Body of pancreas (tissue), 4 donors: Measurements from ENCODE around the gene KIRREL2. TPM values are rescaled to one million over a fixed set of nuclear protein-coding genes. Genes with fewer than 3 reads are reported as not detected.
A peak's percentile ranks its signal among the peaks of the same experiment; 100 is the strongest.

Source experiments
- ATAC-seq: fragments of 150-250 bp; one replicate; pipeline ENCODE4 v1.9.1; 2016
- DNase-seq, 4 donors: peaks; one replicate each; pipeline ENCODE4 v3.0.0-alpha.2; 2019
- H3K27ac ChIP-seq, 4 donors: fragments of 200-600 bp; sonication (generic); 1 replicate in 3 of 4; 2 replicates in 1 of 4; pipeline versions ENCODE4 v1.5.1 to v1.6.1; 2016 to 2019; ENCODE audit warnings: mild to moderate bottlenecking in 1 of 4, mixed read lengths in 1 of 4, moderate library complexity in 1 of 4
- H3K27me3 ChIP-seq, 2 donors: fragments of 200-600 bp; sonication (generic); one replicate each; pipeline ENCODE4 v1.6.0; 2016; ENCODE audit warnings: mild to moderate bottlenecking in 1 of 2
- H3K36me3 ChIP-seq, 2 donors: fragments of 200-600 bp; sonication (generic); replicated peaks in 1 of 2; 2 replicates each; pipeline ENCODE4 v1.5.1; 2016; ENCODE audit warnings: low read depth in 2 of 2; ENCODE audit not compliant: insufficient read depth in 1 of 2
- H3K4me1 ChIP-seq: fragments of 200-600 bp; sonication (generic); one replicate; pipeline ENCODE4 v1.6.0; 2016
- H3K4me3 ChIP-seq, 2 donors: fragments of 200-600 bp; sonication (generic); 1 replicate in 1 of 2; 2 replicates in 1 of 2; pipeline ENCODE4 v1.5.1; 2016 to 2019
- H3K9me3 ChIP-seq, 3 donors: fragments of 200-600 bp; sonication (generic); 1 replicate in 2 of 3; 2 replicates in 1 of 3; pipeline ENCODE4 v1.5.1; 2016
- CTCF ChIP-seq, 7 experiments: fragments of 450-650 bp in 4 of 7; fragments of 200-600 bp in 3 of 7; sonication (generic) in 3 of 7; IDR thresholded peaks; one replicate each; pipeline ENCODE4 v1.5.1; 2016 to 2019; ENCODE audit warnings: antibody characterized with exemption in 7 of 7
- POLR2A ChIP-seq, 3 donors: fragments of 450-650 bp; IDR thresholded peaks; one replicate each; pipeline ENCODE4 v1.6.1; 2016; ENCODE audit warnings: antibody characterized with exemption in 3 of 3, mild to moderate bottlenecking in 2 of 3
- WGBS, 2 donors: methylation state at CpG; one replicate each; pipeline ENCODE4 v1.1.5; 2017; 5-methylcytosine and 5-hydroxymethylcytosine counted together
- intact Hi-C: fragments of 100-400 bp; cut with DNase I; formaldehyde crosslinking; loops from one replicate; pipeline ENCODE4 v1.15.1; 2023
- small RNA-seq: library from RNA; depleted of rRNA; stranded (forward); fragments of <200 nt; gene quantifications from one replicate; pipeline ENCODE3, GENCODE V24; 2016
- total RNA-seq, 2 donors: library from RNA; depleted of rRNA; stranded (reverse); fragments of >200 nt; gene quantifications; one replicate each; pipeline ENCODE4 v1.1.0, GENCODE V29; 2016

KIRREL2 gene
- total RNA-seq, 2 donors from 2014 or later: 42.5 to 75.5 TPM

- no peaks in the 10 kb centered on the region for H3K36me3 ChIP-seq
- H3K27ac ChIP-seq: no peak overlapping the region
- H3K9me3 ChIP-seq: no peaks in the 10 kb centered on the region
- intact Hi-C loops: no loop called here
- no peak overlapping the region for H3K4me3 ChIP-seq
- ATAC-seq (peak; percentile 70), DNase-seq (peak; percentile 81 to 91 (median 84))
- no peaks in the 10 kb centered on the region for H3K27me3 ChIP-seq
- TF ChIP-seq POLR2A (IDR thresholded peaks at IDR 0.05): no peak
- peaks cover 14% of the 10 kb centered on the region for H3K4me1 ChIP-seq
- 50 to 51% methylated on average over 5 of the region's 5 CpGs for WGBS, 2 donors
Measured at GRCh38 chr19:35911790-35912189, 55.1 kb downstream of the KIRREL2 start.

- no peak for TF ChIP-seq POLR2A (IDR thresholded peaks at IDR 0.05)
- TF ChIP-seq CTCF (IDR thresholded peaks at IDR 0.05): no peak
- Histone ChIP-seq H3K4me1 (peaks cover 11% of the 10 kb centered on the region), H3K27me3 (no peaks in the 10 kb centered on the region), H3K4me3 (no peak overlapping the region), H3K27ac (peak overlapping the region in 1 of 4 donors; percentile 0), H3K9me3 (no peaks in the 10 kb centered on the region), H3K36me3 (no peaks in the 10 kb centered on the region)
- 59 to 68% methylated on average over 7 of the region's 7 CpGs for WGBS, 2 donors
- no peak for ATAC-seq
- DNase-seq: no peak
- intact Hi-C loops: no loop called here
Measured at GRCh38 chr19:35913589-35913988, 56.9 kb downstream of the KIRREL2 start.

- no peaks in the 10 kb centered on the region for H3K36me3 ChIP-seq
- H3K9me3 ChIP-seq: no peaks in the 10 kb centered on the region
- no peak overlapping the region for H3K4me3 ChIP-seq
- TF ChIP-seq POLR2A (IDR thresholded peaks at IDR 0.05): no peak
- TF ChIP-seq CTCF (IDR thresholded peaks at IDR 0.05): no peak
- DNase-seq (no peak), ATAC-seq (no peak)
- intact Hi-C loops: no loop called here
- WGBS, 2 donors: 34 to 52% methylated on average over 3 of the region's 3 CpGs
- peaks cover 11% of the 10 kb centered on the region for H3K4me1 ChIP-seq
- no peaks in the 10 kb centered on the region for H3K27me3 ChIP-seq
- no peak overlapping the region for H3K27ac ChIP-seq
Measured at GRCh38 chr19:35915443-35915842, 58.7 kb downstream of the KIRREL2 start.

Small RNAs within 50 kb of the gene (small RNA-seq; reads per million reads assigned to genes)
- not detected for gene RN7SL402P

Other genes starting within 250 kb of the KIRREL2 start
- 10 to 100 TPM in 1 of 2 donors, 1 to 10 TPM in 1; 9.6 to 14.5 TPM for gene HAUS5, start 244.2 kb upstream of the KIRREL2 start, total RNA-seq
- gene RBM42, start 227.9 kb upstream of the KIRREL2 start, total RNA-seq: 10 to 100 TPM; 26.7 to 65.3 TPM
- gene ETV2, start 215.2 kb upstream of the KIRREL2 start, total RNA-seq: not detected
- gene COX6B1, start 208.6 kb upstream of the KIRREL2 start, total RNA-seq: 100 to 1,000 TPM; 134 to 151 TPM
- gene UPK1A, start 190.4 kb upstream of the KIRREL2 start, total RNA-seq: not detected
- not detected for gene ZBTB32, start 152.4 kb upstream of the KIRREL2 start, total RNA-seq
- gene KMT2B, start 138.9 kb upstream of the KIRREL2 start, total RNA-seq: 10 to 100 TPM; 18.7 to 31.6 TPM
- 10 to 100 TPM in 1 of 2 donors, 1 to 10 TPM in 1; 6.0 to 11.2 TPM for gene IGFLR1, start 114.5 kb upstream of the KIRREL2 start, total RNA-seq
- gene U2AF1L4, start 111.5 kb upstream of the KIRREL2 start, total RNA-seq: 10 to 100 TPM; 26.2 to 83.4 TPM
- 10 to 100 TPM; 10.6 to 21.1 TPM for gene PSENEN, start 111.3 kb upstream of the KIRREL2 start, total RNA-seq
- gene LIN37, start 108.3 kb upstream of the KIRREL2 start, total RNA-seq: 1 to 10 TPM; 6.7 to 7.6 TPM
- gene HSPB6, start 99.9 kb upstream of the KIRREL2 start, total RNA-seq: 100 to 1,000 TPM in 1 of 2 donors, 10 to 100 TPM in 1; 35.0 to 117 TPM
- 10 to 100 TPM in 1 of 2 donors, 1 to 10 TPM in 1; 7.3 to 14.2 TPM for gene PROSER3, start 98.7 kb upstream of the KIRREL2 start, total RNA-seq
- 10 to 100 TPM in 1 of 2 donors, 1 to 10 TPM in 1; 8.6 to 71.5 TPM for gene ARHGAP33, start 81.3 kb upstream of the KIRREL2 start, total RNA-seq
- 1 to 10 TPM in 1 of 2 donors, under 1 TPM in 1; 0.99 to 3.9 TPM for gene PRODH2, start 44.1 kb upstream of the KIRREL2 start, total RNA-seq
- 10 to 100 TPM; 14.0 to 33.6 TPM for gene NPHS1, start 4.4 kb upstream of the KIRREL2 start, total RNA-seq
- 10 to 100 TPM; 40.9 to 47.0 TPM for gene APLP1, start 11.7 kb downstream of the KIRREL2 start, total RNA-seq
- 1 to 10 TPM; 6.3 to 6.5 TPM for gene NFKBID, start 43.6 kb downstream of the KIRREL2 start, total RNA-seq
- gene HCST, start 45.6 kb downstream of the KIRREL2 start, total RNA-seq: 1 to 10 TPM in 1 of 2 donors, not detected in 1; 5.2 TPM
- gene TYROBP, start 51.4 kb downstream of the KIRREL2 start, total RNA-seq: 10 to 100 TPM; 19.2 to 38.6 TPM
- gene LRFN3, start 79.5 kb downstream of the KIRREL2 start, total RNA-seq: 10 to 100 TPM; 13.2 to 14.5 TPM
- 10 to 100 TPM; 33.9 to 39.2 TPM for gene SDHAF1, start 138.3 kb downstream of the KIRREL2 start, total RNA-seq
- 1 to 10 TPM; 4.9 to 9.3 TPM for gene SYNE4, start 151.9 kb downstream of the KIRREL2 start, total RNA-seq
- gene ALKBH6, start 157.3 kb downstream of the KIRREL2 start, total RNA-seq: 10 to 100 TPM in 1 of 2 donors, 1 to 10 TPM in 1; 9.6 to 33.0 TPM
- 1 to 10 TPM; 3.3 to 4.9 TPM for gene CLIP3, start 176.0 kb downstream of the KIRREL2 start, total RNA-seq
- gene THAP8, start 197.4 kb downstream of the KIRREL2 start, total RNA-seq: 1 to 10 TPM; 1.3 to 6.0 TPM
- gene WDR62, start 198.0 kb downstream of the KIRREL2 start, total RNA-seq: under 1 TPM; 0.26 to 0.33 TPM